Measurements from ENCODE around the gene OPN1SW. TPM values are rescaled to one million over a fixed set of nuclear protein-coding genes. Genes with fewer than 3 reads are reported as not detected.
A peak's percentile ranks its signal among the peaks of the same experiment; 100 is the strongest.

Gene OPN1SW
- total RNA-seq, 4 donors from 2014 or later, result not detected

- Histone ChIP-seq H3K9me3 (no peaks in the 10 kb centered on the region), H3K4me1 (peaks cover 25% of the 10 kb centered on the region), H3K27ac (no peak overlapping the region), H3K27me3 (no peaks in the 10 kb centered on the region), H3K4me3 (no peak overlapping the region), H3K36me3 (no peaks in the 10 kb centered on the region)
- WGBS, result 79% methylated on average over 9 of the region's 9 CpGs
- TF ChIP-seq POLR2AphosphoS5 (IDR thresholded peaks at IDR 0.05) (no peak), CTCF (IDR thresholded peaks at IDR 0.05) (no peak), POLR2A (IDR thresholded peaks at IDR 0.05) (no peak), EP300 (IDR thresholded peaks at IDR 0.05) (no peak)
- DNase-seq (ENCODE audit: low spot score in 2 of 2), result peak in 1 of 2 donors; percentile 54
Observed at GRCh38 chr7:128788446-128789412, 13.1 kb upstream of the OPN1SW start.

- peaks cover 6% of the 10 kb centered on the region for H3K4me1 ChIP-seq
- H3K27ac ChIP-seq, result no peak overlapping the region
- no peaks in the 10 kb centered on the region for H3K9me3 ChIP-seq
- no peak for DNase-seq (ENCODE audit: low spot score in 2 of 2)
- H3K27me3 ChIP-seq, result no peaks in the 10 kb centered on the region
- no peak overlapping the region for H3K4me3 ChIP-seq
- no peak for TF ChIP-seq POLR2A (IDR thresholded peaks at IDR 0.05)
- no peak for TF ChIP-seq CTCF (IDR thresholded peaks at IDR 0.05)
- TF ChIP-seq POLR2AphosphoS5 (IDR thresholded peaks at IDR 0.05), result no peak
- no peak for TF ChIP-seq EP300 (IDR thresholded peaks at IDR 0.05)
- WGBS, result 79% methylated on average over 3 of the region's 3 CpGs
- H3K36me3 ChIP-seq, result no peaks in the 10 kb centered on the region
Observed at GRCh38 chr7:128785738-128786137, 10.1 kb upstream of the OPN1SW start.

GRCh38 chr7:128783143-128783861 is 7.7 kb upstream of the OPN1SW start:
- no peak for DNase-seq (ENCODE audit: low spot score in 2 of 2)
- no peaks in the 10 kb centered on the region for H3K4me1 ChIP-seq
- no peaks in the 10 kb centered on the region for H3K27me3 ChIP-seq
- no peaks in the 10 kb centered on the region for H3K9me3 ChIP-seq
- 43% methylated on average over 11 of the region's 15 CpGs for WGBS
- H3K27ac ChIP-seq, result no peak overlapping the region
- no peaks in the 10 kb centered on the region for H3K36me3 ChIP-seq
- TF ChIP-seq POLR2A (IDR thresholded peaks at IDR 0.05) (no peak), EP300 (IDR thresholded peaks at IDR 0.05) (no peak), CTCF (IDR thresholded peaks at IDR 0.05) (no peak), POLR2AphosphoS5 (IDR thresholded peaks at IDR 0.05) (no peak)
- no peak overlapping the region for H3K4me3 ChIP-seq

- no peaks in the 10 kb centered on the region for H3K36me3 ChIP-seq
- 51% methylated on average over 3 of the region's 3 CpGs for WGBS
- DNase-seq (ENCODE audit: low spot score in 2 of 2), result no peak
Observed at GRCh38 chr7:128781851-128782250, 6.3 kb upstream of the OPN1SW start.

More at GRCh38 chr7:128781851-128782250, 6.3 kb upstream of the OPN1SW start:
- no peaks in the 10 kb centered on the region for H3K27me3 ChIP-seq
- no peak overlapping the region for H3K27ac ChIP-seq
- no peaks in the 10 kb centered on the region for H3K4me1 ChIP-seq
- TF ChIP-seq POLR2AphosphoS5 (IDR thresholded peaks at IDR 0.05) (no peak), POLR2A (IDR thresholded peaks at IDR 0.05) (no peak), EP300 (IDR thresholded peaks at IDR 0.05) (no peak), CTCF (IDR thresholded peaks at IDR 0.05) (no peak)
- H3K9me3 ChIP-seq, result no peaks in the 10 kb centered on the region
- H3K4me3 ChIP-seq, result no peak overlapping the region
